GM21367 (cell line): Measurements from ENCODE around the gene PSMD4.
A peak's percentile ranks its signal among the peaks of the same experiment; 100 is the strongest.
"Not testable (repeated sequence)": the region's sequence is repeated elsewhere in the genome, so short reads cannot be mapped to it uniquely, and the experiment has no call there.

Experiments used
- ATAC-seq: cut with Tn5 transposase; IDR thresholded peaks from one replicate; pipeline ENCODE4 v1.9.1; 2021; ENCODE audit not compliant: unreplicated experiment

Gene PSMD4

GRCh38 chr1:151267760-151268159, 13.2 kb downstream of the PSMD4 start:
- ATAC-seq, result no peak

DNA sequence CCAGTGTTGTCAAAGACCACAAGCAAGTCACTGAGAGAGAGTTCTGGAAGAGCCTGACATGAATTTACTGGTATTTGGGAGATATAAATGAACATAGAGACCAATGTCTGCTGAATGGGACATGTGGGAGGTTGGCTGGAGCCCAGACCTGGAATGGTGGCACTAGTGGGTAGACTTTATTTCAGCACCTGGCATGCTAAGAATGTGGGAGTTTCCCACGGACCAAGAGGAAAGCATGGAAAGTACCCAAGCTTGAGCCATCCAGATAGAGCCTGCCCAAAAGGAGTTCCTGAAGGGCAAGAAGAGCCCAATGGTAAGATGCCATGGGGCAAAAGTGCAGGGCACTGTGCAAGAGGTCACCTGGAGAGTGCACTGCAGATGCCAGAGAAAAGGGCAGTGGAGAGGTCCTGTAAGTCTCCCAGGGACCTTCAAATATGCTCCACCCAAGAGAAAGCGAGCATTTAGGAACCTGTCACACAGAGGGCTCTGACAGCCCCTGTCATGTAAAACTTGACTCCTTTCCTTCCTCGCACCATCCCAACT, 19.5 kb downstream of the PSMD4 start:
- no peak for ATAC-seq

- ATAC-seq, result not testable (repeated sequence)
Measured at GRCh38 chr1:151275341-151275740, 20.8 kb downstream of the PSMD4 start.

GRCh38 chr1:151277249-151277648, 22.7 kb downstream of the PSMD4 start:
- no peak for ATAC-seq

DNA sequence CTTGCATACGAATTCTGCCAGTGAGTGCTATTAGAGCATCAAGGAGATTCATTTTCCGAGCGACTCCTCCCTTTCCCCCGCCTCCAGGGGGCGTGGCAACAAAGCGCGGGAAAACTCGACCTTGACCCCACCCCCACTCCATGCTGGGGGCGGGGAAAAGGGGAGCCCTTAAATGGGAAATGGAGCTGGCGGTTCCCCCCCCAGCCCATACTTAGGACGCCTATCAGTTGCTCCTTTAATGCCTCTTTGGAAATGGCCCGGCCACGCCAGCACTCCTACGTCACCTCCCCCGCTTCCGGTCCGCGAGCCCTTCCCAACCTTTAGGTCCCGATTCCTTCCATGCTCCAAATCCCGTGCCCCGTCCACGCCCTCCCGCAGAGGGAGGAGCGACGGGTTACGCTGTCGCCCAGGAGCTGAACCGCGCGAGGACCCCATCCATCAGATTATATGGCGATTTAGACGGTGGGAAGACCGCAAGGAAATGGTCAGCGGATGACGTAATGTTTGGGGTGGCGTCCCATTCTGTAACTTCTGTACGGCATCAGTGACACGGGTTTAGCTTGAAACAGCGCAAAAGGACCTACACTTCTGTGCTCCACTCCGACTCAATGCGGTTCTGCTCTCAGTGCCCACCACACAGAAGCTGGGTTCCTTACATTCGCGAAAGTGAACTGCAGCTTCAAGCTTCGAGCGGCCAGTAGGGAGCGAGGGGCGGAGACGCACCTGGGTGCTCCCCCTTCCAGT, 26.9 kb downstream of the PSMD4 start:
- peak; percentile 34 for ATAC-seq

DNA sequence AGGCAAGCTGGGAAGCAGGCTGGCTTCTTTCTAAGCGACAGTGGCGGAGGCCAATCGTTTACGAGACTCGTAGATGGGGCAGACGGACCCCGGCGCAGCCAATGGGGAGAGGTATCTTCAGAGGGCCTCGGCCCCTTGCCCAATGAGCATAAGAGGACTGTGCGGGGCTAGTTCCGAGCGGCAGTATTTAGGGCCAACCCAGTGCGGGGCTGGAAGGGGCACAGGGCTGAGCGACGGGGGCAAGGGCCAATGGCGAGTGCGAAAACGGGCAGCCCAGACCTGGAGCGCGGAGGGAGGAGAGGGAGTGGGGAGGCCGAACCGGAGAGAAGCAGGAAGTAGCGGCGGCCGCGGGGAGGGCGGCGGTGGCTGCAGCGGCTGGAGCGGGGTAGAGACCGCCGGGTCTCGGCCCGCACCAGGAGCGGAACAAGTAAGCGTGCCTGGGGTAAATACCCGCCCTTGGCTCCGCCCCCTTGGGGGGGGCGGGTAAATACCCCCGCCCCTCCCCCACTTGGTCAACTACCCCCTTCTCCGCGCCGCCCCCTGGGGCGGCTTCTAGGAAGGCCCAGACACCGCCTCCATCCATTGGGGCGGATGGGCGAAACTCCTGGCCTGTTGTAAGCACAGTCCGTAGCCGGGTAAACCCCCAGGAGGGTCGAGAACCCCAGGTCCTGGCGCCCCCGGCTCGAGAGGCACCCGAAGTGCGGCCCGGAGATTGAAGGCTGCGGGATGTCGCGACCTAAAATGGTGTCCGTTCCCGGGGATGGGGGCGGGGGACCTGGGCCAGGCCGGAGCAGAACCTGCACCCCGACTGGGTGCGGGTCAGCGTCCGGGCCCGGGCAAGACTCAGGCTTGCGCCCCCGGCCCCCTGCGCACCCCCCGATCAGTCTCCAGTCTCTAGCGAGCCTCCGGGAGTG, 27.7 kb downstream of the PSMD4 start, which contains the start of gene ZNF687:
Gene ZNF687, plus strand, starts transcription at position 331 of the 914 bp plus-strand sequence. CDS start 3,993 bp downstream, outside the sequence.
- ATAC-seq, result peak; percentile 81

DNA sequence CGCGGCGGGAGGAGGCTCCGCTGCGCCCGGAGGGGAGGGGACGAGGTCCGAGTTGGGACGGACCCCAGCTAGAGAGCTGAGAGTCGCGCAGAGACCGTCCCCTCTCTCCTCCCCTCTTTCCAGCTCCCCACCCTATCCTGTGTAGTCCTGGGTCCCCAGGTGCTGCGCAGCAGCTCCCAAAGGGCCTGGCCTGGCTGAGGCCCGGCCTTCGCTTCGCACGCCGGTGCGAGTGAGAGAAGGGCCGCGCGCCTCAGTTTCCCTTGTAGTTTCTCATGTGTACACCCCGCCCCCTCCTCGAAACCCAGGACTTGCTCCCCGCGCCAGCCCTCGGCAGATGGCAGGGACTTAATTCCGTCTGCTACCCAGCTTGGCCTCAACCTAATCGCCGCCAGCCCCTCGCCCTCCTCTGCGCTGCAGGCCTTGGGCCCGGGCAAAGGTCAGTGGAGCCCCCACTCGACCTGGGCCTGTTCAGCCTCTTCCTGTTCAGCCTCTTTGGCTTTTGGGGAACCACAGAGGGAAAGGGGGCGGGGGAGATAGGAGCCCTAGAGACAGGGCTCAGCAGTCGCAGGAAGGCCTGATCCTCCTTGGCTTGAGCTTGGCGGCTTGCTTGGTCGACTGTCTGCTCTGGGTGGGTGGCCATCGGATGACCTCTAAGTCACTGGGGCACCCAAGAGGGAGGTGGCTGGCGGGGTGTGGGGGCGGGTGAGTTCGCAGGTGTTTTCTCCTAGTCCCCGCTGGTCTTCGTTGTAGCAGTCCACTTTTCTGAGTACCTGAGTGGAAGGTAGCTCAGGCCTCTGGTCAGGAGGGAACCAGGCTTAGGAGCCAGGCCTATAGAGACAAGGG, 28.6 kb downstream of the PSMD4 start:
- ATAC-seq, result no peak

DNA sequence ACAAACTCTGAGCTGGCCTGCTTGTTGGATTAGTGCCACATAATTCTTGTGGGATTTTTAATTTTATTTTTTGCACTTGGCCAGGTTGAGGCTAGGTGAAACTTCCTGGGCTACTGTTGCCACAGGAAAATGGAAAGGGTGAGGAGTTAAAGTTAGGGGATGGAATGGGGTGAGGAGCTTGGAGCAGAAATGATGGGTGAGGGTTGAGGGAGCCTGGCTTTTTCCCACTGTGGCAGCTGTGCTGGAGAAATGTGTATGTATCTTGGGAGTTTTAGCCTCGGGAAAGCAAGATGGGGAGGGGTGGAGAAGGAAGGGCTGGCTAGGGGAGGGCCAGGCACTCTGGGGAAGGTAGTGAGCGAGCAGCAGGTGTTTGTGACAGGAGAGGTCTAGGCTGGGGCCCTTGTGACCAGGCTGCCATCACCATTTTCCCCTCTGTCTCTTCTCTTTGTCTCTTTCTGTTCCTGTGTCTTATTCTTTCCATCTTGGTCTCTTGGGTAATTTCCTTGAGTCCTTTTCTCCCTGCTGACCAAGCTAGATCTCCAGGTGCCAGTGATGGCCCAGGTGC, 29.6 kb downstream of the PSMD4 start:
- no peak for ATAC-seq

DNA sequence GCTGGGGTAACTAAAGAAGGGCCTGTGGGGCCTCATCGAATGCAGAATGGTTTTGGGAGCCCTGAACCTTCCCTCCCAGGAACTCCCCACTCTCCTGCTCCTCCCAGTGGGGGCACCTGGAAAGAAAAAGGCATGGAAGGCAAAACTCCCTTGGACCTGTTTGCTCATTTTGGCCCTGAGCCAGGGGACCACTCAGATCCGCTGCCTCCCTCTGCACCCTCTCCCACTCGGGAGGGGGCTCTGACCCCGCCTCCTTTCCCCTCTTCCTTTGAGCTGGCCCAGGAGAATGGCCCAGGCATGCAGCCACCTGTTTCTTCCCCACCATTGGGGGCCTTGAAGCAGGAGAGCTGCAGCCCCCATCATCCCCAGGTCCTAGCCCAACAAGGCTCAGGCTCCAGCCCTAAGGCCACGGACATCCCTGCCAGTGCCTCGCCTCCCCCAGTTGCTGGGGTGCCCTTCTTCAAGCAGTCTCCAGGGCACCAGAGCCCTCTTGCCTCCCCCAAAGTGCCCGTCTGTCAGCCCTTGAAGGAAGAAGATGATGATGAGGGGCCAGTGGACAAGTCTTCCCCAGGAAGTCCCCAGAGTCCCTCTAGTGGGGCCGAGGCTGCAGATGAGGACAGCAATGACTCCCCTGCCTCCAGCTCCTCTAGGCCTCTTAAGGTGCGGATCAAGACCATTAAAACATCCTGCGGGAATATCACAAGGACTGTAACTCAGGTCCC, 32.2 kb downstream of the PSMD4 start:
- no peak for ATAC-seq

DNA sequence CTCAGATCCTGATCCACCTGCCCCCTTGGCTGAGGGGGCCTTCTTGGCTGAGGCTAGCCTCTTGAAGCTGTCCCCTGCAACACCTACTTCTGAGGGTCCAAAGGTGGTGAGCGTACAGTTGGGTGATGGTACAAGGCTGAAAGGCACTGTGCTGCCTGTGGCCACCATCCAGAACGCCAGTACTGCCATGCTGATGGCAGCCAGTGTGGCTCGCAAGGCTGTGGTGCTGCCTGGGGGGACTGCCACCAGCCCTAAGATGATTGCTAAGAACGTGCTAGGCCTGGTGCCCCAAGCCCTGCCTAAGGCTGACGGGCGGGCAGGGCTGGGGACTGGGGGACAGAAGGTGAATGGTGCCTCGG, 32.8 kb downstream of the PSMD4 start:
- ATAC-seq, result no peak

DNA sequence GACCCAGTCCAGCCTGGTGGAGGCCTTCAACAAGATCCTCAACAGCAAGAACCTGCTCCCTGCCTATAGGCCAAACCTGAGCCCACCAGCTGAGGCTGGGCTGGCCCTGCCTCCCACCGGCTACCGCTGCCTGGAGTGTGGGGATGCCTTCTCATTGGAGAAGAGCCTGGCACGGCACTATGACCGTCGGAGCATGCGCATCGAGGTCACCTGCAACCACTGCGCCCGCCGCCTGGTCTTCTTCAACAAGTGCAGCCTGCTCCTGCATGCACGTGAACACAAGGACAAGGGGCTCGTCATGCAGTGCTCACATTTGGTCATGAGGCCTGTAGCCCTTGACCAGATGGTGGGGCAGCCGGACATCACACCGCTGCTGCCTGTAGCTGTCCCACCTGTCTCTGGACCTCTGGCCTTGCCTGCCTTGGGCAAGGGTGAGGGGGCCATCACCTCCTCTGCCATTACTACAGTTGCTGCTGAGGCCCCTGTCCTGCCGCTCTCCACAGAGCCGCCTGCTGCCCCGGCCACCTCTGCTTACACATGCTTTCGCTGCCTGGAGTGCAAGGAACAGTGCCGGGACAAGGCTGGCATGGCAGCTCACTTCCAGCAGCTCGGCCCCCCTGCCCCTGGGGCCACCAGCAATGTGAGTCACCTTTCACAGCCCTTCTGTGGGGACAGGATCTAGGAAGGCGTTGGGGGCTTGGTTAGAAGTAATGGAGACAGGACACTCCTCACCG, 33.4 kb downstream of the PSMD4 start:
- no peak for ATAC-seq

DNA sequence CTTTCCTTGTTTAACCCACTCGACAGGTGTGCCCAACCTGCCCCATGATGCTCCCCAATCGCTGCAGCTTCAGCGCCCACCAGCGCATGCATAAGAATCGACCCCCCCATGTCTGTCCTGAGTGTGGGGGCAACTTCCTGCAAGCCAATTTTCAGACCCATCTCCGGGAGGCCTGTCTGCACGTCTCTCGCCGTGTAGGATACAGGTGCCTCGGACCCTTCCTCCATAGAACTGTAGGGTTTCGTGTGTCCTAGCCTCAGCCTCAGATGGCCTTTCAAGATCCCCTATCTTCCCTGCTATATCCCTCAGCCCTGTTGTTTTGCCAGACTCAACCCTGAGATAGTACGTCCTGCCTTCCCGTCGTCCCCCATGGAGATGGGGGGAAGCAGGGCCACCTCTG, 34.0 kb downstream of the PSMD4 start:
- no peak for ATAC-seq

DNA sequence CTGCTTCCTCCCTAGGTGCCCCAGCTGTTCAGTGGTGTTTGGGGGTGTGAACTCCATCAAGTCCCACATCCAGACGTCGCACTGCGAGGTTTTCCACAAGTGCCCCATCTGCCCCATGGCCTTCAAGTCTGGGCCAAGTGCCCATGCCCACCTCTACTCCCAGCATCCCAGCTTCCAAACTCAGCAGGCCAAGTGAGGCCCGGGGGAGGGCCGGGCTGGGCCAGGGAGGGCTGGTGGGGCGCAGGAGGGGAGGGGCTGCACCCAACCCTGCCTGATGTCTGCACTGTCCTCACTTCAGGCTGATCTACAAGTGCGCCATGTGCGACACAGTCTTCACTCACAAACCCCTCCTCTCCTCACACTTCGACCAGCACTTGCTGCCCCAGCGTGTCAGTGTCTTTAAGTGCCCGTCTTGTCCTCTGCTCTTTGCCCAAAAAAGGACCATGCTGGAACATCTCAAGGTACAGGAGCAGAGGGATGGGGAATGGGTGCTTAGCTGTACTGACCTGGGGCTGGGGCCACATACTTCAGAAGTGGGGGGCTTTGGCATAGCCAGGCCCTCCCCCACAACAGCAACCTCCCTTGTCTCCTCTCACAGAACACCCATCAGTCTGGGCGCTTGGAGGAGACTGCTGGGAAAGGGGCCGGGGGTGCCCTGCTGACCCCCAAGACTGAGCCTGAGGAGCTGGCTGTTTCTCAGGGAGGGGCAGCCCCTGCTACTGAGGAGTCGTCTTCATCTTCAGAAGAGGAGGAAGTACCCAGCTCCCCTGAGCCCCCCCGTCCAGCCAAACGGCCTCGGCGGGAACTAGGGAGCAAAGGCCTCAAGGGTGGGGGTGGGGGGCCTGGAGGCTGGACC, 34.8 kb downstream of the PSMD4 start:
- no peak for ATAC-seq

DNA sequence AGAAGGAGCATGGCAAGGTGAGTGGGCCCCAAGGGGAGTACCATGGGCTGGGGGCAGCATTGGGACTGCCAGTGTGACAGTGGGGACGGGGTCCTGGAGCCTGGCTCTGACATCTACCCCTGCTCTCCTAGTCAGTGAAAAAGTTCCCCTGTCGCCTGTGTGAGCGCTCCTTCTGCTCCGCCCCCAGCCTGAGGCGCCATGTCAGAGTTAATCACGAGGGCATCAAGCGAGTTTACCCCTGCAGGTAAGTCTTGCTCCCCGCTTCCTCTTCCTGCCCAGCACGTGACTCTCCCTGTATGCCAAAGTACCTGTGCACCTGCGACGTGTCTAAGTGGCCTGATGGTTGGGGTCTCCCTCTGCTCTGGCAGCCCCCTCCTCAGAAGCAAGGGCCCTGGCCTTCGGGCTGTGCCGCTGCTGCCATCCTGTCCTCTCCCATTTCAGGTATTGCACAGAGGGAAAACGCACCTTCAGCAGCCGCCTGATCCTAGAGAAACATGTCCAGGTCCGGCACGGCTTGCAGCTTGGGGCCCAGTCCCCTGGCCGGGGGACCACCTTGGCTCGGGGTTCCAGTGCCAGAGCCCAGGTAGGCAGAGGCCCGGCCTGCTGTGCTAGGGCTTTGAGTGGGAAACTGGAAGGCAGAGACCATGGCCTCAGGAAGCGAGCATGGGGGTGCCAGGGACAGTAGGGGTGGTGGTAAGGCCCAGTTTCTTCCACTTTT, 35.6 kb downstream of the PSMD4 start:
- ATAC-seq, result no peak

DNA sequence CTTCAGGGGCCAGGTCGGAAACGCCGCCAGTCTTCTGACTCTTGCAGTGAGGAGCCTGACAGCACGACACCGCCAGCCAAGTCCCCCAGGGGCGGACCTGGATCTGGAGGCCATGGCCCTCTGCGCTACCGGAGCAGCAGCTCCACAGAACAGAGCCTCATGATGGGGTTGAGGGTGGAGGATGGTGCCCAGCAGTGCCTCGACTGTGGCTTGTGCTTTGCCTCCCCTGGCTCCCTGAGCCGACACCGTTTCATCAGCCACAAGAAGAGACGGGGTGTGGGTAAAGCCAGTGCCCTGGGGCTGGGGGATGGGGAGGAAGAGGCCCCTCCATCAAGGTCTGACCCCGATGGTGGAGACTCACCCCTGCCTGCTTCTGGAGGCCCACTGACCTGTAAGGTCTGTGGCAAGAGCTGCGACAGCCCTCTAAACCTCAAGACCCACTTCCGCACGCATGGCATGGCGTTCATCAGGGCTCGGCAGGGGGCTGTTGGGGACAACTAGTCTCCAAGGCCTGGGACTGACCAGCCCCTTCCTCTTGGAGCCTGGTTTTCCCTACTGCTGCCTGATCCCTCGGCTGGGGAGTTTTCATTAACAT, 36.3 kb downstream of the PSMD4 start:
- ATAC-seq, result no peak

DNA sequence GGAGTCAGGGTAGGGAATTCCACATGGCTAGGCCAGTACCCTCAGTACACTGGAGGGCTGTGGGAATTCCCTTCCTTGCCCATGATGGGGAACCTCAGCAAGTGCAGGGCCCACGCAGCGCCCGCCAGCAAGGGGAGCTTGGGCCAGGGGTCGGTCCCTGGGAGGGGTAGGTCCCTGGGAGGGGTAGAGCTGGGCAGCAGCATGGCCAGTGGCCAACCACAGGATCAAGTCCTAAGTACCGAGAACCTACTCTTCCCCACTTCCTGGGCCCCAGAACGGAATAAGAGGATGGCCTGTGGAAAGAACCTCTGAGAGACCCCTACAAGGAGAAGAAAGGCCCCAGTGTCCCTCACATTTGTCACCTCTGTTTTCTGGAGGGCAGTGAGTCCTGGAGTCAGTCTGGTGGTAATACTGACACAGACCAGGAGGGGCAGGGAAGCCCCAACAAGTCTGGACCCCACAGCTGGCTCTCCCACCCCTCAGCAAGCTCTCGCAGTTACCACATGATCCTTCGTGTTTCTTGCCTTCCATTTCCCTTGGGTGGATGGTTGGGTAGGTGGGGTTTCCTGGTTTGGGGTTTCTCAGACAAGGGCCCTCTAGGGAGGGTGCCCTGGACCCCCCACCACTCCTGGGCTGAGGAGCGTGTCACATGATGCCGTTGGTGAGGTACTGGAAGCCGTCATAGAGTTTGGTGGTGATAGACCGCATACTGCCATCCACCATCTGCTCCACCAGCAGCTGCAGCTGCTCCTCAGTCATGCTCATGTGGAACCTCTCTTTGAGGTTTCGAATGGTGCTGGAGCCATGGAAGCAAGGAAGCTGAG, 37.9 kb downstream of the PSMD4 start:
- ATAC-seq, result no peak
